HG02588 (cell line): ENCODE measurements around the gene FSTL4.

ENCODE experiments used
- ATAC-seq: cut with Tn5 transposase; IDR thresholded peaks from one replicate; pipeline ENCODE4 v1.9.1; 2021; ENCODE audit warnings: mild to moderate bottlenecking, moderate library complexity; ENCODE audit not compliant: unreplicated experiment

The FSTL4 gene

GRCh38 chr5:133393776-133394476, 218.4 kb downstream of the FSTL4 start:
- ATAC-seq = no peak

DNA sequence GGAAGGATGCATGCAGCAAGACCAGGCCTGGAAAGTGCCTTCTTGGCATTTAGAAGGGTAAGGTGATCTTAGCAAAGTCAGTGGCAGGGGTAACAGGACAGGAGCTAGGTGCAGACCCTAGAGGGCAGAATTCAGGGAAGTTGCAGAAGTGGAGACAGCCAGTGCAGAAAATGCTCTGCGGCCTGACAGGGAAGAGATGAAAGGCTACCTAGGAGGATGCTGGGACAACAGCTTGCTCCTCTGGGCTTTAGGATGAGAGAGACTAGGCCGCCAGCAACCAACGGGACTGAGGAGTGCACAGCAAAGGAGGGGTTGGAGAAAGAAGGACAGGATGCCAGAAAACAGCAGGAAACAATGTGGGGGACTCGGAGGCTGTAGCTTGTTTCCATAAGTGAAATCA, 219.9 kb downstream of the FSTL4 start:
- ATAC-seq = no peak

- no peak for ATAC-seq
Observed at GRCh38 chr5:133391354-133392136, 220.8 kb downstream of the FSTL4 start.

- no peak for ATAC-seq
Observed at GRCh38 chr5:133390416-133391353, 221.7 kb downstream of the FSTL4 start.

DNA sequence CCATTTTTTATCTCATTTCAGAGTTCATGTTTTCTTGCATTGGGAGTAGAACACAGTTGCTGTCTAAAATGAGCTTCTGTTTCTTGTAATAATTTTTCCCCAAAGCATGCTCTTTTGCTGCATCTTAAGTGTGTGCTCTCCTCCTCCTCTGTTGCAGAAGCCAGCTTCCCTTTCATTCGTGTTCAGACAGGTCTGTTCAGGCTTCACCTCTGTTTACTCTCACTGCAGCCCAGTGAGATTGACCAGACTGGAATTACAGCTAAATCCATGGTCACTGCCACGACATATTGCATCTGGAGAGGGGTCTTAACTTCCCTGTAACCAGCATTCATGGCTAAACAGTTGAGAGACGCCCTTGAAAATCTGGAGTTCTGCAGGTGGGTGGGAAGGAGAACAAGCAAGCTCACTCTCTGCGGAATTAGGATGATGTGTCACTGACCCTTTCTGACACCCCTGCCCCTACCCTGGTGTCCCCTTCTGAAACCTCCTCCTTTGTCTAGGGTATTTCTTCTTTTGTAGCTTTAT, 223.2 kb downstream of the FSTL4 start:
- no peak for ATAC-seq

GRCh38 chr5:133387621-133388020, 224.7 kb downstream of the FSTL4 start:
- ATAC-seq = no peak

DNA sequence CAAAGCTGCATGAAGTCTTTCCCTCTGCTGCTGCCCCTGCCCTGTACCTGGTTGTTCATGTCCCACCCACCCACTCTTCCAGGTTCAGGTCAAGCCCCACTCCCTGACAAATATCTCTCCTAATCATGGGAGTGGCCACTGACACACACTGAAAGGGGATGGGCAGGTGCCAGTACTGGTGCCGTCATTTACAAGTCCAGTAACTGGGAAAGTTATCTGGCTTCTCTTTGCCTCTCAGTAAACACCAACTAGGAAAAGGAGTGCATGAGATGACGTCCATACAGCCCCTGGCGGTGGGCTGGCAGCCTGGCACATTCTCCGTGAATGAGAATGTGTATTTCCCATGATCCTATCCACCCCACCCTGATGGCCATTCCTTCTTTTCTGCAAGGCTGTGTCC, 225.2 kb downstream of the FSTL4 start:
- ATAC-seq = no peak

- ATAC-seq = no peak
Observed at GRCh38 chr5:133386662-133387061, 225.7 kb downstream of the FSTL4 start.

DNA sequence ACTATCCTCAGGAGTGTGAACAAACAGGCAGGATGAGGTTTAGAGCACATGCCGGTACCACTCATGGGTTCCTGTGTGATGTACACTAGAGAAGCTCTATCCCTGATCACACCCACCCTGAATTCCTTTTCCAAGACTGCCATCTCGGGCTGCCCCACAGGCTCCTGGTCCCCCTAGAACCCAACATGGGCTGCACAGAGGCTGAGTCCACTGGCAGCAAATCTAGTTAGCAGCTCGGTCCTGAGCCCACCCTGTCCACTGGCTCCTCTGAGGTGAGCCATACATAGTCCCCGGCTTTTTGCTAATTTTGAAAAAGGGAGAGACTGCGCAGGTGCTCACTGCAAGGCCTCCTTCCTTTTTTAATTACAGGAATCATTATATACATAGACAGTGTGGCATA, 227.0 kb downstream of the FSTL4 start:
- ATAC-seq = no peak

DNA sequence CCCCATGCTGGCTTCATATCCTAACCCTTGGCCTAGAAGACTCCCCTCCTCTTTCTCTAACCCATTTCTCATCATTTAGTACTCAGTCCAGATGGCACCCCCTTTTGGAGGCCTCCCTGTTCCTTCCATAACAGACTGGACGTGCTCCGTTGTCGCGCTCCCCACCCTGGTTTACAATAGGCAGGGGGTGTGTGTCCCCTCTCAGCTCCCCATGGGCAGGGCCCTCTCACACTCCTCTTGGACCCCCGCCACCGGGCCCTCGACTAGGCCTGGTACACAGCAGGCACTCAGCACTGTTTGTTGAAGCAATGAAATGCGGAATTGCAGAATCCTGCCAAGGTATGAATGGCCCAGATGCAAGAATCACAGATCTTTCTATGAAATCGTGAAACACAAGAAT, 227.4 kb downstream of the FSTL4 start:
- no peak for ATAC-seq

GRCh38 chr5:133384120-133384855, 228.1 kb downstream of the FSTL4 start:
- ATAC-seq = no peak

DNA sequence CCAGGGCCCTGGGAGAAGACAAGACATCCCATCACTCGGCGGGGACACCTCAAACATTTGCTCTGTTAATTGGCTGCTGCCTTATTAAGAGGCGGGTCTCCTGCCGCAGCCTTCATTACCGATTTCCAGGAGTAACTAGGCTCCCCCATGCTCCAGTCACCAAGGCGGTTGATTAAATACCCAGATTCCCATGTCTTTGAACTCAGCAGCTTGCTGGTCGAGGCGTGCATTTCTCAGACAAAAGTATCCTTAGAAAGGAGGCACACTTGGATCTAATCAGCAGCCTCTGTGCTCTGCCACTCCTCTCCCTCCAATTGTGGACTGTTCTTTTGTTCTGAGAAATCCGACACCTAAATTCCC, 228.8 kb downstream of the FSTL4 start:
- ATAC-seq = no peak

GRCh38 chr5:133382661-133383579, 229.4 kb downstream of the FSTL4 start:
- ATAC-seq = no peak

DNA sequence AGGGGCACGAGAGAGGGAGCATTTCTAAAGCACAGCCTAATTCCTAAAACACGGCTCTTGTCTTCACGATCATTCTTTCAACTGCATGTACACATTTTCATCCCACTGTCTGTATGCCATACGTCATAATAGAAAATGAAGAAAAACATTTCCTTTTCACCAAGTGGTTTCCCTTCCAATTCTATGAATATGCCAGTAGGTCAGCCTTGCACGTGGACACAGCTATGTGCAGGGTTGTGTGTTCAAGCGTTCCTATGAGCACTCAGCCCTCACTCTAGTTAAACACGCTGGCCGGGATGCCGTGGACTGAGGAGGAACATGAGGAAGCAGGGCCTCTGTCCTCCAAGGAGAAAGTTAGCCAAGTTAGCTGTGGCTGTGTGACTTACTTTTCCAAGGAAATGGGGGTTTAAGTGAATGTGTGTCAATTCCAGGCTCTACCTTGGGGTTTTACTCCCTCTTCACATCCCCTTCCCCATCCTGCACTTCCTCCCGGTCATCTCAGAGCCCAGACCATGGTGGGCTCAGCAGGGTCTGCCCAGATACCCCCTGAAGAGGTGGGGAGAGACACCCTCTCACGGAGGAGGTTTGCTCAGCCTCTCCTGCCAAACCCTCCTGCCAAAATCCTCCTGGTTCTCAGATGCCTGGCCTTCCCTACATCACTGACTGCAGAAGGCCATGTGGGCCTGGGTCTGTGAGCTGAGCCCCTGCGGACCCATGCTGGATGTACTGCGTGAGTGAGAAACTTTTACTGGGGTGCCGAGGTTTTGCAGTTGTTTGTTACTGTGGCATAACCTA, 230.6 kb downstream of the FSTL4 start:
- ATAC-seq = no peak

- ATAC-seq = no peak
Observed at GRCh38 chr5:133381041-133381440, 231.3 kb downstream of the FSTL4 start.

GRCh38 chr5:133377736-133378135, 234.6 kb downstream of the FSTL4 start:
- ATAC-seq = no peak

- ATAC-seq = no peak
Observed at GRCh38 chr5:133376986-133377385, 235.4 kb downstream of the FSTL4 start.

GRCh38 chr5:133373121-133373870, 239.0 kb downstream of the FSTL4 start:
- no peak for ATAC-seq
